Measurements from ENCODE around the gene PXK.

PXK gene

DNA sequence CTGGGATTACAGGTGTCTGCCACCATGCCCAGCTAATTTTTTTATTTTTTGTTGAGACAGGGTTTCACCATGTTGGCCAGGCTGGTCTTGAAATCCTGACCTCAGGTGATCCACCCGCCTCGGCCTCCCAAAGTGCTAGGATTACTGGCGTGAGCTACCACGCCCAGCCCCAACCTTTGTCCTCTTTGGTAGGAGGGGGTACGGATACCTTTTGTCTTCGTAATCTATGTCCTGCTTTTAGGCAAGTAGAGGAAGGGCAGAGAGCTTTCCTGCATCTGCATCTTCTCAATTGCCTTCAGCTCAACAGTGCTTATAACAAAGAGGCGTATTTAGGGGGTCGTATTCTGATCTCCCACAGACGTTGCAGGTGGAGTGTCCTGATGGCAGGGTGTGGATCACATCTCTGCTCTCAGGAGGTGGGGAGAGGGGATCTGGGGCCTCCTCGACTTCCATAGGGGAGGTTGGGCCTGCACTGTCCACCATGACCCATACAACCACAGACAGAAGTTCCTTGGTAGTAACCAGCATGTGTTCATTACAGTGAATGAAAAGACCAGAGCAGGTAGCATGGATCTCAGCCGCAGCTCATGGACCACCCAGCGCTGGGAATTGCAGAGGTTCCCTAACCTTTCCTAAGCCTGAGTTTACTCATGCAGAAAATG, 137.8 kb downstream of the PXK start:
- no peak for DNase-seq

DNA sequence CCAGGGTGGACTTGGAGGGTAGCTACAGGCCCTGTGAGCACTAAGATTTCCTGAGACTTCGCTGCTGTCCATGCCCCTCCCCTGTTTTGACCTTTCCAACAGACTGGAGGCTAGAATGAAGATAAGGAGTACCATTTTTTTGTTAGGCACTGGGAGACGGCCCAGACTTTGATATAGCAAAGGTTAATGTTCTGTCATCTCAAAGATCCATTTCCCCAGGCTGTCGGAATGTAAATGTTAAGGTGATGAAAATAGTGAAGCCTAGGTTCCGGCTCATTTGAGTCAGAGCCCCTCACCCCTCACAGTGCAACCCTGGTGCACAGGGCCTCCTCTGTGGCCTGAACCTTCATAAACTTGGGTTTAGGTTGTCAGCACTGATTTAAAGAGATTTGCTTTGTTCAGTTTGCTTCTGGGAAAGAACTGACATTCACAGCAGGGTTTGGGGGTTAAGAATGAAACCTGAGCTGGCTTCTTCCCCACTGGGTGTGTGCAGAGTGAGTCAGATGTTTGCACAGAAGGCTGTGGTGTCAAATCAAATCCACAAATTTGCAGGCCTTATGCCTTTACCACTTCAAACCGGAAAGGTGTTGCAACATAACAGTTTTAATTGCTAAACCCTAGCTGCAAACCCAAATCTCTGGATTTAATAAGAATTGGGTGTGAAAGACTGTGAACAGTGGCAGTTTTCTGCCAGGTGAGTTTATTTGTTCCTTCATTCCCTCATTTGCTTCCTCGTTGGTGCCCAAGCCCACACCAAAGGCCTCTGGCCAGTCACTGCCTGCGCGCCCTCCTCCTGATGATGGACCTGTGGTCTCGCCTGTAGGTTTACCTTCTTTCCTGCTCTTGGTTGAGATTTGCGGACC, 138.6 kb downstream of the PXK start:
- DNase-seq: peak; percentile 58

DNA sequence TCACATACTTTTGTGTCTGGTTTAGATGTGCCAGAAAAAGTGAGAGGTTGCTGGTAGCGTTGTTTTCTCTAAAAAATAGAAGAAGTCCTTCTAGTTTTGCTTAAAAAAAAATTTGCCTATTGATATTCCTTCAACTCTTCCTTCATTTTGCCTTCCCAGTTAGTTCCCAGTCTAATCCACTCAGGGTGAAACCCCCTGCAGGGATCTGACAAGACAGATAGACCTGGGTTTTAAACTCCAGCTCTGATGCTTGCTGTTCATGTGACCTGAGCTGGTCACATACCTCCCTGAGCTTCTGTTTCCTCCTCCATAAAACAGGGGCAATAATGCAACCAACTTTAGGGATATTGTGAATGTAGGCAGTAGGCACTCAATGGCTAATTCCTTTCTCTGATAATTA, 140.6 kb downstream of the PXK start:
- no peak for DNase-seq

DNA sequence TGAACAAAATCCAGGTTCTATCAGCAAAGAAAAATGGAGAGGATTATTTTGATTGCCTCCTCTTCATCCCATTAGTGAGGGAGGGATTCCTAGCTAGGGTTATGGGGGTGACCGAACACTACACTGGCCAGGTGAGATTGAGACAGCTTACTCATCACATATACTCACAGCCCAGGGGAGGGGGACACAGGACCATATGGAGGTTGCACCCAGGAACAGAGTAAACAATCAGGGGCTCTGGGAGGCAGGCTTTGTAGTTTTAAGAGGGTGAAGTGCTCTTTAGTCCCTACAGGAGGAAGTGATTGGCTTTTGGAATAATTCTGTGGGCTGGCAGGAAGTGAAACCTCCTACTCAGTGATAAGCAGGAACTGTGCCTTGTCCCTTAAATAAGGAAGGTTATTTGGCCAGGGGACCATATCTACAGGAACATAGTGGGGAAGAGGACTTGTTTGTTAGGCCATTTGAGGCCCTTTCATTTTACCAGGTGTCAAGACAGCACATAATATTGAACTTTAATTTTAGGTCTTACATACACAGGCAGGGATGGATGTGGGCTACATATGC, 141.7 kb downstream of the PXK start:
- no peak for DNase-seq

DNA sequence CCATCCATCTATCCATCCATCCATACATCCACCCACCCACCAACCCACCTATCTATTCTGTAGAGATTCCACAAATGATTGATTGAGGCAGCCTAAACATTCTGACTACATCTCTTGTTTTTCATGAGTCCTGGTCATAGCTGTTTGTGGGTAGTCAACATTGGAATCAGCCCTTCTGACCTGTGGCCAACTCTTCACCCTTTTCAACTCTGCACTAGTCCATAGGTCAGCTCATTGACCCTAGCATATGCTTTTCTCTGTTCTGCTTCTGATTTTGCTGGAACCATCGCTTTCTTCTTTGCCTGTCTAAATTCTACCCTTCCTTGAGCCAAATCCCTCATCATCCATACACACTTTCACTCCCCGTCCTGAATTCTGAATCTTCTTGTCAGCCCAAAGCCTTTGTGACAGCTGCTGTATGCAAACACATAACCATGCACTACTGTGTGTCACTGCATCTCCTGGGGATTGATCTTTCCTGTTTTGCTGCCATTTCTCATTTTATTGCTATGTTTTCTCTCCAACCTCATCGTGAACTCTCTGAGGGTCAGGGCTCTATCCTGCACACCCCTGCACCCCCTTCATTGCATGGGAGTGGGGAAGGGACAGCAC, 142.4 kb downstream of the PXK start:
- DNase-seq: no peak

Data from CD4-positive, alpha-beta T cell treated with Interleukin-17A for 4 hours (primary cell).